ENCODE measurements around the gene CLCF1. TPM values are rescaled to one million over a fixed set of nuclear protein-coding genes. Genes with fewer than 3 reads are reported as not detected.

Gene CLCF1
- total RNA-seq, 1 experiment from 2014 or later: 2.1 TPM

GRCh38 chr11:67401495-67402191 is 28.2 kb upstream of the CLCF1 start, which contains the start of gene PPP1CA:
TSS of gene PPP1CA (minus strand) at chr11:67401858. CDS start at chr11:67401782, 76 bp downstream.
- Histone ChIP-seq H2BK12ac (ENCODE audit: insufficient read length, low read depth, low read length) (no peak within 1 kb of the TSS), H3K18ac (ENCODE audit: insufficient read length, low read depth, low read length) (peak within 1 kb of the TSS; percentile 32), H3K14ac (ENCODE audit: insufficient read depth, low read length) (peak within 1 kb of the TSS; percentile 77; the same call in 1 of the 2 replicates), H4K5ac (ENCODE audit: insufficient read length, low read depth, low read length) (no peak within 1 kb of the TSS), H3K23me2 (ENCODE audit: insufficient read length, low read depth, low read length, poor library complexity, severe bottlenecking) (peaks cover 5% of the 10 kb centered on the region), H3K27me3 (ENCODE audit: insufficient read depth, low read length) (no peaks in the 10 kb centered on the region), H3K56ac (ENCODE audit: insufficient read length, low read depth, low read length) (no peak within 1 kb of the TSS), H2BK15ac (ENCODE audit: low read depth, low read length) (no peak within 1 kb of the TSS; the same call in 1 of the 2 replicates), H3K23ac (ENCODE audit: insufficient read length, low read depth, low read length) (no peak within 1 kb of the TSS), H2BK20ac (ENCODE audit: low read depth, low read length, poor library complexity, severe bottlenecking) (no peak within 1 kb of the TSS), H4K91ac (ENCODE audit: insufficient read length, low read depth, low read length) (no peak within 1 kb of the TSS), H3K4me1 (ENCODE audit: insufficient read depth, low read length) (peaks cover 2% of the 10 kb centered on the region; the same call in 1 of the 2 replicates), H4K20me1 (ENCODE audit: control insufficient read depth, insufficient read depth, insufficient read length) (no peaks in the 10 kb centered on the region), H3K79me2 (ENCODE audit: insufficient read depth, low read length) (peaks cover 4% of the 10 kb centered on the region; the same call in 1 of the 2 replicates), H2BK5ac (ENCODE audit: insufficient read length, low read length) (no peak within 1 kb of the TSS), H2BK120ac (ENCODE audit: low read depth, low read length, poor library complexity, severe bottlenecking) (no peak within 1 kb of the TSS), H3K79me1 (ENCODE audit: insufficient read depth, low read depth, low read length, poor library complexity, severe bottlenecking) (peaks cover 3% of the 10 kb centered on the region), H4K8ac (replicated peaks; ENCODE audit: insufficient read length, low read depth, low read length) (no peak within 1 kb of the TSS), H3T11ph (ENCODE audit: low read length) (no peak within 1 kb of the TSS), H3K4ac (ENCODE audit: low read depth, low read length) (no peak within 1 kb of the TSS), H3K27ac (ENCODE audit: insufficient read length, low read depth, low read length) (peak within 1 kb of the TSS; percentile 84), H2AK5ac (ENCODE audit: insufficient read length, low read length) (no peak within 1 kb of the TSS), H2AFZ (ENCODE audit: low read length) (peak within 1 kb of the TSS; percentile 97), H3K9ac (ENCODE audit: extremely low read depth, insufficient read length, low read length) (peak within 1 kb of the TSS; percentile 34), H3K9me3 (ENCODE audit: control insufficient read depth, low read depth, low read length) (no peaks in the 10 kb centered on the region), H3K4me2 (ENCODE audit: insufficient read depth, insufficient read length, low read length) (peak within 1 kb of the TSS; percentile 83)
- H3K4me1 Mint-ChIP-seq: peaks cover 13 to 15% of the 10 kb centered on the region in 2 experiments
- peak; percentile 62; the same call in 2 of the 3 replicates for TF ChIP-seq CTCF (conservative IDR thresholded peaks at IDR 0.05)
- no peaks in the 10 kb centered on the region for H3K9me3 Mint-ChIP-seq
- no CpG with 5 or more reads among the region's 73 CpGs for WGBS (ENCODE audit: extremely low coverage, insufficient read length, low lambda C conversion rate)
- peaks cover 5% of the 10 kb centered on the region for H3K27me3 Mint-ChIP-seq (ENCODE audit: low read depth)
- H3K36me3 Mint-ChIP-seq (ENCODE audit: insufficient read depth in 1 of 3, low read depth in 3 of 3): peaks cover 12 to 35% (median 34%) of the 10 kb centered on the region in 3 experiments
- H3K4me3 Mint-ChIP-seq: peak within 1 kb of the TSS; percentile 69 to 82
- peak; percentile 91 for DNase-seq
- no peak within 1 kb of the TSS; a peak in 1 of 7 replicates for H3K27ac Mint-ChIP-seq

Measured in H9 (cell line).